H9 (cell line): ENCODE results near the gene ANXA1. TPM values are rescaled to one million over a fixed set of nuclear protein-coding genes. Genes with fewer than 3 reads are reported as not detected.

Experiments used
- DNase-seq: peaks from one replicate; pipeline ENCODE4 v3.0.0-alpha.2; 2017
- H2AFZ ChIP-seq: one replicate; pipeline ENCODE4 v1.6.1; 2013; ENCODE audit warnings: mild to moderate bottlenecking, low read length, control low read depth, moderate library complexity
- H2AK5ac ChIP-seq: 2 replicates; pipeline ENCODE4 v1.6.1; 2013; ENCODE audit warnings: low read length, control low read depth, mixed read lengths; ENCODE audit not compliant: insufficient read length
- H2BK120ac ChIP-seq: one replicate; pipeline ENCODE4 v1.6.1; 2013; ENCODE audit warnings: low read depth, mild to moderate bottlenecking, low read length, control low read depth, inconsistent platforms; ENCODE audit not compliant: poor library complexity, severe bottlenecking
- H2BK12ac ChIP-seq: 2 replicates; pipeline ENCODE4 v1.6.1; 2013; ENCODE audit warnings: low read length, control low read depth, mixed read lengths, low read depth; ENCODE audit not compliant: insufficient read length
- H2BK15ac ChIP-seq: 2 replicates; pipeline ENCODE4 v1.6.1; 2013; ENCODE audit warnings: low read depth, low read length, control low read depth
- H2BK20ac ChIP-seq: one replicate; pipeline ENCODE4 v1.6.1; 2013; ENCODE audit warnings: low read depth, mild to moderate bottlenecking, low read length, control low read depth, inconsistent platforms; ENCODE audit not compliant: poor library complexity, severe bottlenecking
- H2BK5ac ChIP-seq: 2 replicates; pipeline ENCODE4 v1.6.1; 2013; ENCODE audit warnings: low read length, control low read depth, mixed read lengths; ENCODE audit not compliant: insufficient read length
- H3K14ac ChIP-seq: 2 replicates; pipeline ENCODE4 v1.6.1; 2013; ENCODE audit warnings: low read length, control low read depth; ENCODE audit not compliant: insufficient read depth
- H3K18ac ChIP-seq: 2 replicates; pipeline ENCODE4 v1.6.1; 2013; ENCODE audit warnings: low read depth, mild to moderate bottlenecking, mixed read lengths, low read length, control low read depth; ENCODE audit not compliant: insufficient read length
- H3K23ac ChIP-seq: 2 replicates; pipeline ENCODE4 v1.6.1; 2013; ENCODE audit warnings: low read length, control low read depth, mixed read lengths, low read depth; ENCODE audit not compliant: insufficient read length
- H3K23me2 ChIP-seq: 2 replicates; pipeline ENCODE4 v1.6.1; 2013; ENCODE audit warnings: low read depth, mild to moderate bottlenecking, mixed read lengths, low read length, control low read depth; ENCODE audit not compliant: insufficient read length, poor library complexity, severe bottlenecking
- H3K27ac ChIP-seq: 2 replicates; pipeline ENCODE4 v1.5.1; 2013; ENCODE audit warnings: low read length, control low read depth, mixed read lengths, low read depth; ENCODE audit not compliant: insufficient read length
- H3K27me3 ChIP-seq: 2 replicates; pipeline ENCODE4 v1.6.1; 2013; ENCODE audit warnings: low read length, control low read depth, inconsistent platforms; ENCODE audit not compliant: insufficient read depth
- H3K4ac ChIP-seq: 2 replicates; pipeline ENCODE4 v1.6.1; 2013; ENCODE audit warnings: low read depth, mild to moderate bottlenecking, control low read depth, inconsistent platforms, low read length, moderate library complexity
- H3K4me1 ChIP-seq: 2 replicates; pipeline ENCODE4 v1.6.1; 2013; ENCODE audit warnings: low read length, control low read depth, inconsistent platforms; ENCODE audit not compliant: insufficient read depth
- H3K4me2 ChIP-seq: 2 replicates; pipeline ENCODE4 v1.6.1; 2013; ENCODE audit warnings: low read length, control low read depth, mixed read lengths; ENCODE audit not compliant: insufficient read length, insufficient read depth
- H3K56ac ChIP-seq: 2 replicates; pipeline ENCODE4 v1.6.1; 2013; ENCODE audit warnings: low read depth, mild to moderate bottlenecking, mixed read lengths, low read length, control low read depth; ENCODE audit not compliant: insufficient read length
- H3K79me1 ChIP-seq: 2 replicates; pipeline ENCODE4 v1.6.1; 2013; ENCODE audit warnings: low read depth, mild to moderate bottlenecking, moderate library complexity, low read length, control low read depth, inconsistent platforms; ENCODE audit not compliant: insufficient read depth, poor library complexity, severe bottlenecking
- H3K79me2 ChIP-seq: 2 replicates; pipeline ENCODE4 v1.6.1; 2013; ENCODE audit warnings: low read length, control low read depth, inconsistent platforms; ENCODE audit not compliant: insufficient read depth
- H3K9ac ChIP-seq: 2 replicates; pipeline ENCODE4 v1.6.1; 2013; ENCODE audit warnings: low read length, control low read depth, mixed read lengths; ENCODE audit not compliant: insufficient read length; ENCODE audit errors: extremely low read depth
- H3K9me3 ChIP-seq: one replicate; pipeline ENCODE4 v1.6.1; 2013; ENCODE audit warnings: low read depth, low read length, inconsistent platforms; ENCODE audit not compliant: control insufficient read depth
- H3T11ph ChIP-seq: one replicate; pipeline ENCODE4 v1.6.1; 2013; ENCODE audit warnings: mild to moderate bottlenecking, low read length, control low read depth, inconsistent platforms
- H4K20me1 ChIP-seq: one replicate; pipeline ENCODE4 v1.6.1; 2013; ENCODE audit not compliant: control insufficient read depth, insufficient read length, insufficient read depth
- H4K5ac ChIP-seq: 2 replicates; pipeline ENCODE4 v1.6.1; 2013; ENCODE audit warnings: low read depth, mild to moderate bottlenecking, mixed read lengths, low read length, control low read depth; ENCODE audit not compliant: insufficient read length
- H4K8ac ChIP-seq: replicated peaks from 2 replicates; pipeline ENCODE4 v1.6.1; 2013; ENCODE audit warnings: low read length, control low read depth, mixed read lengths, low read depth; ENCODE audit not compliant: insufficient read length
- H4K91ac ChIP-seq: 2 replicates; pipeline ENCODE4 v1.6.1; 2013; ENCODE audit warnings: low read depth, mild to moderate bottlenecking, moderate library complexity, mixed read lengths, low read length, control low read depth; ENCODE audit not compliant: insufficient read length
- H3K27ac Mint-ChIP-seq, 3 experiments: 2 replicates in 2 of 3; 3 replicates in 1 of 3; pipeline ENCODE4 v1.8.0; 2020 to 2021; ENCODE audit warnings: mixed read lengths in 3 of 3, mild to moderate bottlenecking in 1 of 3, moderate library complexity in 1 of 3
- H3K27me3 Mint-ChIP-seq: 2 replicates; pipeline ENCODE4 v1.8.0; 2021; ENCODE audit warnings: low read depth, mild to moderate bottlenecking, moderate library complexity, mixed read lengths
- H3K36me3 Mint-ChIP-seq, 3 experiments: 2 replicates in 2 of 3; 3 replicates in 1 of 3; pipeline ENCODE4 v1.8.0; 2020 to 2021; ENCODE audit warnings: low read depth in 3 of 3, mixed read lengths in 3 of 3; ENCODE audit not compliant: insufficient read depth in 1 of 3
- H3K4me1 Mint-ChIP-seq, 2 experiments: 2 replicates each; pipeline ENCODE4 v1.8.0; 2020; ENCODE audit warnings: mixed read lengths in 2 of 2
- H3K4me3 Mint-ChIP-seq, 2 experiments: 2 replicates in 1 of 2; 3 replicates in 1 of 2; pipeline ENCODE4 v1.8.0; 2020 to 2021; ENCODE audit warnings: mild to moderate bottlenecking in 2 of 2, mixed read lengths in 2 of 2, moderate library complexity in 1 of 2
- H3K9me3 Mint-ChIP-seq, 2 experiments: 2 replicates in 1 of 2; 3 replicates in 1 of 2; pipeline ENCODE4 v1.8.0; 2020; ENCODE audit warnings: mild to moderate bottlenecking in 2 of 2, mixed read lengths in 2 of 2, moderate library complexity in 1 of 2
- CTCF ChIP-seq: fragments of 200-600 bp; sonication (generic); conservative IDR thresholded peaks from 3 replicates; pipeline ENCODE4 v1.8.0; 2021; ENCODE audit warnings: antibody characterized with exemption, mild to moderate bottlenecking
- WGBS: extraction: QIAGEN DNeasy Blood & Tissue Kit; methylation state at CpG from one replicate; pipeline ENCODE4 v1.1.7; 2013; ENCODE audit warnings: missing lambda C conversion rate, low lambda C conversion rate, mixed read lengths; ENCODE audit not compliant: insufficient read length; ENCODE audit errors: extremely low coverage; 5-methylcytosine and 5-hydroxymethylcytosine counted together
- total RNA-seq: library from RNA; stranded (reverse); gene quantifications from 2 replicates; pipeline ENCODE4 v1.2.1, GENCODE V29; 2021

The ANXA1 gene
- total RNA-seq, 1 experiment from 2014 or later, result 3.5 TPM

- Histone ChIP-seq H3K18ac (no peak overlapping the region), H3K14ac (no peak overlapping the region), H3K4me1 (no peaks in the 10 kb centered on the region; the same call in 1 of the 2 replicates), H3K79me2 (no peaks in the 10 kb centered on the region), H2BK15ac (no peak overlapping the region), H3K56ac (no peak overlapping the region), H3K9me3 (no peaks in the 10 kb centered on the region), H3K79me1 (no peaks in the 10 kb centered on the region), H3T11ph (no peak overlapping the region), H2AK5ac (no peak overlapping the region), H2BK5ac (no peak overlapping the region), H2BK12ac (no peak overlapping the region), H4K91ac (no peak overlapping the region), H3K23me2 (no peaks in the 10 kb centered on the region), H3K4ac (no peak overlapping the region), H3K9ac (no peak overlapping the region), H3K4me2 (no peak overlapping the region), H4K8ac (no peak overlapping the region), H2BK20ac (no peak overlapping the region), H4K5ac (no peak overlapping the region), H3K27me3 (no peaks in the 10 kb centered on the region), H3K27ac (no peak overlapping the region), H2BK120ac (no peak overlapping the region), H3K23ac (no peak overlapping the region), H2AFZ (no peak overlapping the region), H4K20me1 (no peaks in the 10 kb centered on the region)
- DNase-seq, result no peak
- peaks cover 2% of the 10 kb centered on the region in 2 experiments for H3K4me1 Mint-ChIP-seq
- H3K36me3 Mint-ChIP-seq, result no peaks in the 10 kb centered on the region
- no peak for TF ChIP-seq CTCF
- no peaks in the 10 kb centered on the region for H3K9me3 Mint-ChIP-seq
- H3K27me3 Mint-ChIP-seq, result no peaks in the 10 kb centered on the region
- no CpG with 5 or more reads among the region's 5 CpGs for WGBS
- no peak overlapping the region for H3K27ac Mint-ChIP-seq
- H3K4me3 Mint-ChIP-seq, result no peak overlapping the region
Observed at GRCh38 chr9:73168298-73168934, 16.8 kb downstream of the ANXA1 start.
